ENCODE results near the gene KIFC3. TPM values are rescaled to one million over a fixed set of nuclear protein-coding genes. Genes with fewer than 3 reads are reported as not detected.

Gene KIFC3
- total and polyA plus RNA-seq, 7 donors = 2.5 to 31.2 (median 10.0) TPM

Small RNA genes within 50 kb of the gene (small RNA-seq; reads per million reads assigned to genes)
- gene MIR6772 (0 to 0.54 (median 0) reads per million in 3 donors), gene RNU6-20P (0 reads per million in 3 donors)

Other genes starting within 250 kb of the KIFC3 start
- 1 to 10 TPM; 5.0 to 8.0 (median 6.7) TPM for gene ADGRG1, start 173.9 kb downstream of the KIFC3 start, total RNA-seq
- gene ADGRG1, start 173.9 kb downstream of the KIFC3 start, polyA plus RNA-seq = 10 to 100 TPM in 1 of 3 donors, 1 to 10 TPM in 2; 5.3 to 36.3 (median 7.8) TPM
- gene ADGRG3, start 134.2 kb downstream of the KIFC3 start, total RNA-seq = 1 to 10 TPM; 3.0 to 6.6 (median 4.9) TPM
- 1 to 10 TPM in 2 of 3 donors, under 1 TPM in 1; 0.69 to 3.6 (median 2.4) TPM for gene ADGRG3, start 134.2 kb downstream of the KIFC3 start, polyA plus RNA-seq
- not detected for gene DRC7, start 107.7 kb downstream of the KIFC3 start, total RNA-seq
- not detected for gene DRC7, start 107.7 kb downstream of the KIFC3 start, polyA plus RNA-seq
- 10 to 100 TPM in 2 of 4 donors, 1 to 10 TPM in 2; 4.3 to 15.0 (median 10.1) TPM for gene KATNB1, start 66.7 kb downstream of the KIFC3 start, total RNA-seq
- gene KATNB1, start 66.7 kb downstream of the KIFC3 start, polyA plus RNA-seq = 10 to 100 TPM in 2 of 3 donors, 1 to 10 TPM in 1; 8.6 to 18.6 (median 10.8) TPM
- 10 to 100 TPM in 1 of 4 donors, 1 to 10 TPM in 1, under 1 TPM in 1, not detected in 1; 0.71 to 13.0 (median 2.0) TPM for gene CNGB1, start 168.6 kb upstream of the KIFC3 start, total RNA-seq
- under 1 TPM in 1 of 3 donors, not detected in 2; 0.70 TPM for gene CNGB1, start 168.6 kb upstream of the KIFC3 start, polyA plus RNA-seq
- gene ZNF319, start 198.2 kb upstream of the KIFC3 start, total RNA-seq = 1 to 10 TPM; 4.1 to 5.7 (median 4.9) TPM
- gene ZNF319, start 198.2 kb upstream of the KIFC3 start, polyA plus RNA-seq = 1 to 10 TPM; 1.2 to 5.7 (median 1.2) TPM
- 10 to 100 TPM; 19.9 to 44.9 (median 34.9) TPM for gene USB1, start 198.9 kb upstream of the KIFC3 start, total RNA-seq
- 10 to 100 TPM; 31.1 to 39.1 (median 36.6) TPM for gene USB1, start 198.9 kb upstream of the KIFC3 start, polyA plus RNA-seq
- 10 to 100 TPM in 1 of 4 donors, 1 to 10 TPM in 3; 2.3 to 10.5 (median 5.1) TPM for gene MMP15, start 223.3 kb upstream of the KIFC3 start, total RNA-seq
- gene MMP15, start 223.3 kb upstream of the KIFC3 start, polyA plus RNA-seq = 10 to 100 TPM; 10.8 to 54.0 (median 13.4) TPM

Data from sigmoid colon (tissue), 7 donors.